H1 (cell line): ENCODE data around the gene PARD3. TPM values are rescaled to one million over a fixed set of nuclear protein-coding genes. Genes with fewer than 3 reads are reported as not detected.

Experiments used
- RNF2 ChIP-seq: fragments of 200-900, 300-1000 bp; sonication (generic); IDR thresholded peaks from 2 replicates; pipeline ENCODE4 v1.7.1; 2016; ENCODE audit warnings: borderline replicate concordance, low read depth, mild to moderate bottlenecking, antibody characterized with exemption, low read length; ENCODE audit not compliant: poor library complexity, severe bottlenecking; ENCODE audit errors: missing control alignments
- polyA plus RNA-seq, 7 experiments: library from polyadenylated mRNA; depleted of rRNA in 3 of 7; stranded (reverse) in 5 of 7; unstranded in 2 of 7; fragments of >200 nt in 5 of 7; fragments of 200-250 nt in 2 of 7; gene quantifications; 1 replicate in 5 of 7; 2 replicates in 1 of 7; 4 replicates in 1 of 7; pipeline versions ENCODE4 v1.2.1 to v1.2.3, GENCODE V29; 2011 to 2013; ENCODE audit warnings: missing spikeins in 2 of 7, mixed read lengths in 2 of 7
- total RNA-seq: library from RNA; stranded (reverse); fragmentation: NEBNext Ultra II Directional; extraction: Animal tissue kit (Norgen Biotek cat#: 25700); gene quantifications from 2 replicates; pipeline ENCODE4 v1.2.1, GENCODE V29; 2021

The PARD3 gene
- total and polyA plus RNA-seq, 2 of the 8 experiments (the other 6 are each of a cell fraction or from before 2014, with no cell fraction given) = 19.7 to 49.1 TPM

GRCh38 chr10:34812771-34813170, 2.3 kb downstream of the PARD3 start (continued):
- TF ChIP-seq RNF2 = no peak
- TF ChIP-seq, all 59 proteins: peak for 0
